Measurements from ENCODE around the gene HOXA5.

HOXA5 gene

DNA sequence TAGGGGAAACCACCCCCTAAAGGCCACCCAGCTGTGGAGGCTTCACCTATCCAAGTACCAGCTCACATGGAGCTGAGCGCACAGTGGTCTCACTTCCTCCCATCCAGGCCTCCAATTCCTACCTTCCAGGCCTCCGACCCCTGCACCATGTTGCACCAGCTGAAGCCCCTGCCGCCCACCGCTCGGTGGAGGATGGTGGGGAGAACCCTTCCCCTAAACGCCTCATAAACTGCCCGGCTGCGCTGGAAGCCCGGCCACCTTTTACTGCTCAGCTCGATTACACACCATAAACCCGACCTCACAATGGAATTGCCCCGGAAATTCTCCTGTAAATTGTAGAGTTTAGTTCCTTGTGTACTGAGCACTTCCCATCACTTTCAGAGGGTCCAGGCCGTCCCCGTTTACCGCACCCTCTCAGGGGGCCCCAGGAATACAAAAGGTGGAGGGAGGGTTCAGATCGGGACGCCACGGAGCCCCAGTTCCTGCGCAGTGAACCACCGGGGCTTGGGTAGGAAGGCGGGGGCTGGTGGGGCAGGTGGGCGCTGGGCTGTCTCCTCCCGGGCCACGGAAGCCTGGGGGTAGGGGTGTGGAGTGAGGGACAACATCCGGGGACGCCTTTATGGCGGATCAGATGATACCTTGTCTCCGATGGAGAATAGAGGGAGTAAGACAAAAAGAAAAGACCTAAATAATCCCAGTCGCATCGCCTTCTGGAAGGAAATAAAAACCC is 14.4 kb upstream of the HOXA5 start:
- peaks cover 12% of the 10 kb centered on the region for H3K4me1 ChIP-seq (ENCODE audit: control insufficient read depth, insufficient read depth, low read length)
- POLR2A ChIA-PET, result interaction anchor here (1.3 to 2.3 kb wide), 4 partner anchors 8 to 22 kb away, joined by 4 to 17 read pairs (median 9); no protein-coding TSS in a partner anchor
- CTCF ChIA-PET, result interaction anchor here (0.6 to 2.8 kb wide), 3 partner anchors 14 to 1067 kb away, joined by 3 to 11 read pairs (median 4); partner anchors contain the start of gene HOXA5

GRCh38 chr7:27156916-27157701 is 13.6 kb upstream of the HOXA5 start:
- Histone ChIP-seq H3K27ac (ENCODE audit: extremely low read depth, low read depth, low read length) (peak overlapping the region; percentile 94; the same call in 1 of the 2 replicates), H3K4me1 (ENCODE audit: control insufficient read depth, insufficient read depth, low read length) (peaks cover 12% of the 10 kb centered on the region), H3K9me3 (ENCODE audit: control insufficient read depth, insufficient read depth, low read depth, low read length) (no peaks in the 10 kb centered on the region), H3K36me3 (ENCODE audit: control insufficient read depth in 2 of 2, insufficient read depth in 1 of 2, low read length in 2 of 2) (peaks cover 0 to 8% of the 10 kb centered on the region in 2 experiments; a peak in 1 of 3 replicates), H3K4me3 (ENCODE audit: low read depth, low read length) (peak overlapping the region; percentile 69)
- ChIA-PET POLR2A (interaction anchor here (0.5 to 2.3 kb wide), 15 partner anchors 9 to 1295 kb away, joined by 3 to 17 read pairs (median 4); partner anchors contain the start of genes HOXA11, HOXA4, HOXA5 and SKAP2), CTCF (interaction anchor here (0.6 to 2.8 kb wide), 5 partner anchors 13 to 1265 kb away, joined by 3 to 11 read pairs (median 3); partner anchors contain the start of gene HOXA5)
- TF ChIP-seq ZIC2 (tag by site-specific recombination; IDR thresholded peaks at IDR 0.05), result 0 out of 2 replicates have a peak, but pooled peaks have one; percentile 32
- peak; percentile 11; the same call in 1 of the 2 replicates for TF ChIP-seq GLIS2 (tag by site-specific recombination; IDR thresholded peaks at IDR 0.05)
- no peak for TF ChIP-seq ZNF404 (tag by site-specific recombination; IDR thresholded peaks at IDR 0.05)
- no peak for TF ChIP-seq ZNF621 (tag by site-specific recombination; IDR thresholded peaks at IDR 0.05)
- no peak for TF ChIP-seq ZNF518A (tag by site-specific recombination; conservative IDR thresholded peaks at IDR 0.05; ENCODE audit: low read depth)
- peak; percentile 78 for TF ChIP-seq ZBTB20 (tag by site-specific recombination; IDR thresholded peaks at IDR 0.05)
- TF ChIP-seq ZNF341 (tag by site-specific recombination; IDR thresholded peaks at IDR 0.05; ENCODE audit: low read depth), result no peak

More for the DNA sequence above, 14.4 kb upstream of the HOXA5 start:
- Histone ChIP-seq H3K36me3 (ENCODE audit: control insufficient read depth in 2 of 2, insufficient read depth in 1 of 2, low read length in 2 of 2) (peaks cover 6 to 11% of the 10 kb centered on the region in 2 experiments; a peak in 2 of 3 replicates), H3K27ac (ENCODE audit: extremely low read depth, low read depth, low read length) (peak overlapping the region; percentile 33; the same call in 1 of the 2 replicates), H3K4me3 (ENCODE audit: low read depth, low read length) (no peak overlapping the region), H3K9me3 (ENCODE audit: control insufficient read depth, insufficient read depth, low read depth, low read length) (no peaks in the 10 kb centered on the region)
- no peak for TF ChIP-seq ZNF549 (tag by site-specific recombination; IDR thresholded peaks at IDR 0.05)
- TF ChIP-seq ZSCAN16 (tag by site-specific recombination; IDR thresholded peaks at IDR 0.05), result no peak
- TF ChIP-seq, protein P1, sequence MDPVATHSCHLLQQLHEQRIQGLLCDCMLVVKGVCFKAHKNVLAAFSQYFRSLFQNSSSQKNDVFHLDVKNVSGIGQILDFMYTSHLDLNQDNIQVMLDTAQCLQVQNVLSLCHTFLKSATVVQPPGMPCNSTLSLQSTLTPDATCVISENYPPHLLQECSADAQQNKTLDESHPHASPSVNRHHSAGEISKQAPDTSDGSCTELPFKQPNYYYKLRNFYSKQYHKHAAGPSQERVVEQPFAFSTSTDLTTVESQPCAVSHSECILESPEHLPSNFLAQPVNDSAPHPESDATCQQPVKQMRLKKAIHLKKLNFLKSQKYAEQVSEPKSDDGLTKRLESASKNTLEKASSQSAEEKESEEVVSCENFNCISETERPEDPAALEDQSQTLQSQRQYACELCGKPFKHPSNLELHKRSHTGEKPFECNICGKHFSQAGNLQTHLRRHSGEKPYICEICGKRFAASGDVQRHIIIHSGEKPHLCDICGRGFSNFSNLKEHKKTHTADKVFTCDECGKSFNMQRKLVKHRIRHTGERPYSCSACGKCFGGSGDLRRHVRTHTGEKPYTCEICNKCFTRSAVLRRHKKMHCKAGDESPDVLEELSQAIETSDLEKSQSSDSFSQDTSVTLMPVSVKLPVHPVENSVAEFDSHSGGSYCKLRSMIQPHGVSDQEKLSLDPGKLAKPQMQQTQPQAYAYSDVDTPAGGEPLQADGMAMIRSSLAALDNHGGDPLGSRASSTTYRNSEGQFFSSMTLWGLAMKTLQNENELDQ (tag by site-specific recombination; IDR thresholded peaks at IDR 0.05; ENCODE audit: low read depth), result no peak
- TF ChIP-seq, protein P2, sequence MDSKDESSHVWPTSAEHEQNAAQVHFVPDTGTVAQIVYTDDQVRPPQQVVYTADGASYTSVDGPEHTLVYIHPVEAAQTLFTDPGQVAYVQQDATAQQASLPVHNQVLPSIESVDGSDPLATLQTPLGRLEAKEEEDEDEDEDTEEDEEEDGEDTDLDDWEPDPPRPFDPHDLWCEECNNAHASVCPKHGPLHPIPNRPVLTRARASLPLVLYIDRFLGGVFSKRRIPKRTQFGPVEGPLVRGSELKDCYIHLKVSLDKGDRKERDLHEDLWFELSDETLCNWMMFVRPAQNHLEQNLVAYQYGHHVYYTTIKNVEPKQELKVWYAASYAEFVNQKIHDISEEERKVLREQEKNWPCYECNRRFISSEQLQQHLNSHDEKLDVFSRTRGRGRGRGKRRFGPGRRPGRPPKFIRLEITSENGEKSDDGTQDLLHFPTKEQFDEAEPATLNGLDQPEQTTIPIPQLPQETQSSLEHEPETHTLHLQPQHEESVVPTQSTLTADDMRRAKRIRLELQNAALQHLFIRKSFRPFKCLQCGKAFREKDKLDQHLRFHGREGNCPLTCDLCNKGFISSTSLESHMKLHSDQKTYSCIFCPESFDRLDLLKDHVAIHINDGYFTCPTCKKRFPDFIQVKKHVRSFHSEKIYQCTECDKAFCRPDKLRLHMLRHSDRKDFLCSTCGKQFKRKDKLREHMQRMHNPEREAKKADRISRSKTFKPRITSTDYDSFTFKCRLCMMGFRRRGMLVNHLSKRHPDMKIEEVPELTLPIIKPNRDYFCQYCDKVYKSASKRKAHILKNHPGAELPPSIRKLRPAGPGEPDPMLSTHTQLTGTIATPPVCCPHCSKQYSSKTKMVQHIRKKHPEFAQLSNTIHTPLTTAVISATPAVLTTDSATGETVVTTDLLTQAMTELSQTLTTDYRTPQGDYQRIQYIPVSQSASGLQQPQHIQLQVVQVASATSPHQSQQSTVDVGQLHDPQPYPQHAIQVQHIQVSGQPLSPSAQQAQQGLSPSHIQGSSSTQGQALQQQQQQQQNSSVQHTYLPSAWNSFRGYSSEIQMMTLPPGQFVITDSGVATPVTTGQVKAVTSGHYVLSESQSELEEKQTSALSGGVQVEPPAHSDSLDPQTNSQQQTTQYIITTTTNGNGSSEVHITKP (tag by site-specific recombination; IDR thresholded peaks at IDR 0.05), result no peak
- TF ChIP-seq ZNF114 (tag by site-specific recombination; IDR thresholded peaks at IDR 0.05), result no peak
- TF ChIP-seq, protein P3, sequence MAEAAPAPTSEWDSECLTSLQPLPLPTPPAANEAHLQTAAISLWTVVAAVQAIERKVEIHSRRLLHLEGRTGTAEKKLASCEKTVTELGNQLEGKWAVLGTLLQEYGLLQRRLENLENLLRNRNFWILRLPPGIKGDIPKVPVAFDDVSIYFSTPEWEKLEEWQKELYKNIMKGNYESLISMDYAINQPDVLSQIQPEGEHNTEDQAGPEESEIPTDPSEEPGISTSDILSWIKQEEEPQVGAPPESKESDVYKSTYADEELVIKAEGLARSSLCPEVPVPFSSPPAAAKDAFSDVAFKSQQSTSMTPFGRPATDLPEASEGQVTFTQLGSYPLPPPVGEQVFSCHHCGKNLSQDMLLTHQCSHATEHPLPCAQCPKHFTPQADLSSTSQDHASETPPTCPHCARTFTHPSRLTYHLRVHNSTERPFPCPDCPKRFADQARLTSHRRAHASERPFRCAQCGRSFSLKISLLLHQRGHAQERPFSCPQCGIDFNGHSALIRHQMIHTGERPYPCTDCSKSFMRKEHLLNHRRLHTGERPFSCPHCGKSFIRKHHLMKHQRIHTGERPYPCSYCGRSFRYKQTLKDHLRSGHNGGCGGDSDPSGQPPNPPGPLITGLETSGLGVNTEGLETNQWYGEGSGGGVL (tag by site-specific recombination; IDR thresholded peaks at IDR 0.05), result no peak
- TF ChIP-seq, protein P4, sequence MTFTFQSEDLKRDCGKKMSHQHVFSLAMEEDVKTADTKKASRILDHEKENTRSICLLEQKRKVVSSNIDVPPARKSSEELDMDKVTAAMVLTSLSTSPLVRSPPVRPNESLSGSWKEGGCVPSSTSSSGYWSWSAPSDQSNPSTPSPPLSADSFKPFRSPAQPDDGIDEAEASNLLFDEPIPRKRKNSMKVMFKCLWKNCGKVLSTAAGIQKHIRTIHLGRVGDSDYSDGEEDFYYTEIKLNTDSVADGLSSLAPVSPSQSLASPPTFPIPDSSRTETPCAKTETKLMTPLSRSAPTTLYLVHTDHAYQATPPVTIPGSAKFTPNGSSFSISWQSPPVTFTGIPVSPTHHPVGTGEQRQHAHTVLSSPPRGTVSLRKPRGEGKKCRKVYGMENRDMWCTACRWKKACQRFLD (tag by site-specific recombination; IDR thresholded peaks at IDR 0.05), result no peak
